Adrenal gland (tissue), 12 donors: ENCODE measurements around the gene MED1. TPM values are rescaled to one million over a fixed set of nuclear protein-coding genes. Genes with fewer than 3 reads are reported as not detected.

Experiments used
- DNase-seq, 7 donors: peaks; one replicate each; pipeline ENCODE4 v3.0.0-alpha.2; 2019 to 2020
- H3K27ac ChIP-seq, 5 donors: fragments of 200-600 bp; sonication (generic) in 4 of 5; 1 replicate in 3 of 5; 2 replicates in 2 of 5; pipeline versions ENCODE4 v1.5.1 to v1.8.0; 2016 to 2020; ENCODE audit warnings: mild to moderate bottlenecking in 1 of 5
- H3K27me3 ChIP-seq: fragments of 200-600 bp; 2 replicates; pipeline ENCODE4 v1.8.0; 2021
- H3K36me3 ChIP-seq, 2 donors: fragments of 200-600 bp; replicated peaks in 1 of 2; 1 replicate in 1 of 2; 2 replicates in 1 of 2; pipeline versions ENCODE4 v1.5.1 to v1.8.0; 2018 to 2022
- H3K4me1 ChIP-seq, 2 donors: fragments of 200-600 bp; replicated peaks in 1 of 2; 1 replicate in 1 of 2; 2 replicates in 1 of 2; pipeline versions ENCODE4 v1.5.1 to v1.8.0; 2018 to 2021
- H3K4me3 ChIP-seq, 4 donors: fragments of 200-600 bp; sonication (generic) in 3 of 4; one replicate each; pipeline ENCODE4 v1.5.1; 2016 to 2018
- H3K9me3 ChIP-seq, 3 donors: fragments of 200-600 bp; sonication (generic) in 1 of 3; replicated peaks in 1 of 3; 1 replicate in 2 of 3; 2 replicates in 1 of 3; pipeline versions ENCODE4 v1.5.1 to v1.8.0; 2016 to 2021
- CTCF ChIP-seq, 6 experiments: fragments of 450-650 bp in 4 of 6; fragments of 200-600 bp in 2 of 6; sonication (generic) in 1 of 6; IDR thresholded peaks; 1 replicate in 5 of 6; 2 replicates in 1 of 6; pipeline versions ENCODE4 v1.5.1 to v1.8.0; 2016 to 2021; ENCODE audit warnings: antibody characterized with exemption in 6 of 6, mild to moderate bottlenecking in 2 of 6, moderate library complexity in 1 of 6
- POLR2A ChIP-seq, 2 donors: fragments of 450-650 bp; IDR thresholded peaks; one replicate each; pipeline ENCODE4 v1.6.1; 2017; ENCODE audit warnings: antibody characterized with exemption in 2 of 2, mild to moderate bottlenecking in 2 of 2, moderate library complexity in 1 of 2
- WGBS, 4 donors: extraction: QIAGEN DNeasy Blood & Tissue Kit in 2 of 4; methylation state at CpG; one replicate each; pipeline versions ENCODE4 v1.1.5 to v1.1.7; 2013 to 2017; 5-methylcytosine and 5-hydroxymethylcytosine counted together
- intact Hi-C, 2 donors: fragments of 100-400 bp; cut with DNase I; formaldehyde crosslinking; loops; one replicate each; pipeline versions ENCODE4 v1.14.1 to v1.15.0; 2022 to 2023
- polyA plus RNA-seq, 3 donors: library from polyadenylated mRNA; stranded (reverse); fragments of 200-250 nt in 2 of 3; fragments of 350-450 nt in 1 of 3; fragmentation: Illumina TruSeq in 1 of 3; extraction: RNeasy Lipid Tissue Mini Kit (QIAGEN cat#74804) in 1 of 3; gene quantifications; one replicate each; pipeline ENCODE4 v1.2.3, GENCODE V29; 2013 to 2014
- total RNA-seq, 9 donors: library from RNA; depleted of rRNA in 4 of 9; stranded (reverse); fragments of >200 nt in 4 of 9; fragments of 120-200 nt in 1 of 9; fragmentation: NEBNext Ultra II Directional in 1 of 9; extraction: Animal tissue kit (Norgen Biotek cat#: 25700) in 1 of 9; gene quantifications; one replicate each; pipeline versions ENCODE4 v1.1.0 to v1.2.4, GENCODE V29; 2013 to 2023
- donor health status: healthy with polysubstance abuse.
- donor health status: Bipolar disorder and iron deficiency.
- donor health status: DM: yes; HTN: yes; CAD: no.
- donor health status: DM: no; HTN: no; CAD: no.
- donor health status: DM: no; HTN: no; CAD: no.
- donor health status: DM: yes; HTN: yes; CAD: no.

The MED1 gene
- total and polyA plus RNA-seq, 12 donors = 3.5 to 29.4 (median 22.0) TPM

GRCh38 chr17:39461113-39461925 lies 10.3 kb upstream of the MED1 start, which contains the start of gene CDK12:
TSS of gene CDK12 (plus strand) at chr17:39461486. CDS start at chr17:39462072, 586 bp downstream.
- peaks cover 3 to 22% of the 10 kb centered on the region in 2 donors for H3K4me1 ChIP-seq
- peak; percentile 94 to 98 for TF ChIP-seq POLR2A (IDR thresholded peaks at IDR 0.05)
- no peak for TF ChIP-seq CTCF (IDR thresholded peaks at IDR 0.05)
- peak within 1 kb of the TSS; percentile 44 to 98 (median 79) for H3K4me3 ChIP-seq
- peak; percentile 97 to 99 (median 98) for DNase-seq
- no peaks in the 10 kb centered on the region for H3K9me3 ChIP-seq
- peak within 1 kb of the TSS; percentile 83 to 99 (median 95) for H3K27ac ChIP-seq
- H3K36me3 ChIP-seq = no peaks in the 10 kb centered on the region
- intact Hi-C loops = no loop called here
- WGBS, 4 donors = 1 to 2% (median 1%) methylated on average over 26 to 51 of the region's 51 CpGs
- H3K27me3 ChIP-seq = no peaks in the 10 kb centered on the region

- Histone ChIP-seq H3K4me3 (no peak overlapping the region), H3K27me3 (no peaks in the 10 kb centered on the region), H3K4me1 (peaks cover 0 to 9% of the 10 kb centered on the region in 2 donors), H3K36me3 (no peaks in the 10 kb centered on the region), H3K27ac (no peak overlapping the region), H3K9me3 (no peaks in the 10 kb centered on the region)
- no peak for DNase-seq
- no peak for TF ChIP-seq CTCF (IDR thresholded peaks at IDR 0.05)
- no peak for TF ChIP-seq POLR2A (IDR thresholded peaks at IDR 0.05)
- WGBS, 4 donors = 60 to 79% (median 67%) methylated on average over 4 of the region's 4 CpGs
- intact Hi-C loops = no loop called here
Observed at GRCh38 chr17:39455919-39456318, 4.9 kb upstream of the MED1 start.

DNA sequence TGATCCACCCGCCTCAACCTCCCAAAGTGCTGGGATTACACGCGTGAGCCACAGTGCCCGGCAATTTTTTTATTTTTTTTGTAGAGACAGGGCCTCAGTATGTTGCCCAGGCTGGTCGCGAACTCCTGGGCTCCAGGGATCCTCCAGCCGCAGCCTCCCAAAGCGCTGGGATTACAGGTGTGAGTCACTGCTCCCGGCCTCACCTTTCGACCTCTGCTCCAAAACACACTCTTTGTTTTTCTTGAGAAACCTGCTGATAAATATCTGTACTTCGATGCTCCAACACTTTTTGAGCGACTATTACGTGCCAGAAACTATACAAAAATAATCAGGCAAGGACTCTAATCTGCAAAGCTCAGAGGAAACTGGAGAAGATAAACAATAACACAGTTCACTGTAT lies 1.0 kb downstream of the MED1 start:
- no peak for TF ChIP-seq POLR2A (IDR thresholded peaks at IDR 0.05)
- TF ChIP-seq CTCF (IDR thresholded peaks at IDR 0.05) = no peak
- H3K4me1 ChIP-seq = peaks cover 0 to 19% of the 10 kb centered on the region in 2 donors
- peak overlapping the region in 2 of 4 donors; percentile 84 to 92 for H3K4me3 ChIP-seq
- 81 to 86% (median 83%) methylated on average over 13 of the region's 13 CpGs for WGBS, 4 donors
- intact Hi-C loops = no loop called here
- DNase-seq = no peak
- H3K27ac ChIP-seq = no peak overlapping the region
- H3K36me3 ChIP-seq = peaks cover 0 to 31% of the 10 kb centered on the region in 2 donors
- H3K27me3 ChIP-seq = no peaks in the 10 kb centered on the region
- no peaks in the 10 kb centered on the region for H3K9me3 ChIP-seq

GRCh38 chr17:39447561-39447960 lies 3.5 kb downstream of the MED1 start:
- H3K4me3 ChIP-seq = no peak overlapping the region
- no peak for TF ChIP-seq CTCF (IDR thresholded peaks at IDR 0.05)
- no peak for TF ChIP-seq POLR2A (IDR thresholded peaks at IDR 0.05)
- peaks cover 0 to 19% of the 10 kb centered on the region in 2 donors for H3K4me1 ChIP-seq
- H3K27me3 ChIP-seq = no peaks in the 10 kb centered on the region
- intact Hi-C loops = no loop called here
- no peaks in the 10 kb centered on the region for H3K9me3 ChIP-seq
- WGBS, 4 donors = 82 to 87% (median 85%) methylated on average over 5 of the region's 5 CpGs
- no peak overlapping the region for H3K27ac ChIP-seq
- no peak for DNase-seq
- peaks cover 0 to 54% of the 10 kb centered on the region in 2 donors for H3K36me3 ChIP-seq
